ENCODE data around the gene HTT.
"Not testable (repeated sequence)": the region's sequence is repeated elsewhere in the genome, so short reads cannot be mapped to it uniquely, and the experiment has no call there.

HTT gene

GRCh38 chr4:3151238-3151637, 76.8 kb downstream of the HTT start:
- H3K27me3 Mint-ChIP-seq, H3K4me1 Mint-ChIP-seq, H3K9me3 Mint-ChIP-seq, H3K4me3 Mint-ChIP-seq: not testable (repeated sequence)
- H3K36me3 Mint-ChIP-seq: peaks cover 24% of the 10 kb centered on the region
- peak overlapping the region; percentile 1 for H3K27ac Mint-ChIP-seq

GRCh38 chr4:3157366-3157765, 82.9 kb downstream of the HTT start:
- H3K36me3 Mint-ChIP-seq: peaks cover 45% of the 10 kb centered on the region
- no peaks in the 10 kb centered on the region for H3K27me3 Mint-ChIP-seq
- H3K4me3 Mint-ChIP-seq: no peak overlapping the region
- no peak overlapping the region for H3K27ac Mint-ChIP-seq
- no peaks in the 10 kb centered on the region for H3K4me1 Mint-ChIP-seq
- no peaks in the 10 kb centered on the region for H3K9me3 Mint-ChIP-seq

- Mint-ChIP-seq H3K36me3 (peaks cover 58% of the 10 kb centered on the region), H3K9me3 (no peaks in the 10 kb centered on the region), H3K4me3 (no peak overlapping the region), H3K4me1 (peaks cover 5% of the 10 kb centered on the region), H3K27me3 (no peaks in the 10 kb centered on the region), H3K27ac (no peak overlapping the region)
These were observed 84.4 kb downstream of the HTT start for GRCh38 chr4:3158841-3159240.

- H3K36me3 Mint-ChIP-seq: peaks cover 65% of the 10 kb centered on the region
- H3K4me3 Mint-ChIP-seq: no peak overlapping the region
- peaks cover 15% of the 10 kb centered on the region for H3K4me1 Mint-ChIP-seq
- no peak overlapping the region for H3K27ac Mint-ChIP-seq
- no peaks in the 10 kb centered on the region for H3K27me3 Mint-ChIP-seq
- H3K9me3 Mint-ChIP-seq: no peaks in the 10 kb centered on the region
These were observed 86.0 kb downstream of the HTT start for GRCh38 chr4:3160438-3160837.

- not testable (repeated sequence) for H3K4me3 Mint-ChIP-seq, H3K27ac Mint-ChIP-seq, H3K27me3 Mint-ChIP-seq, H3K9me3 Mint-ChIP-seq
- peaks cover 69% of the 10 kb centered on the region for H3K36me3 Mint-ChIP-seq
- H3K4me1 Mint-ChIP-seq: peaks cover 15% of the 10 kb centered on the region
These were observed 86.6 kb downstream of the HTT start for GRCh38 chr4:3161044-3161443.

- peaks cover 27% of the 10 kb centered on the region for H3K4me1 Mint-ChIP-seq
- not testable (repeated sequence) for H3K4me3 Mint-ChIP-seq, H3K9me3 Mint-ChIP-seq, H3K27ac Mint-ChIP-seq, H3K27me3 Mint-ChIP-seq
- peaks cover 61% of the 10 kb centered on the region for H3K36me3 Mint-ChIP-seq
These were observed 92.0 kb downstream of the HTT start for GRCh38 chr4:3166434-3166833.

- Mint-ChIP-seq H3K4me3 (no peak overlapping the region), H3K9me3 (no peaks in the 10 kb centered on the region), H3K27me3 (no peaks in the 10 kb centered on the region), H3K27ac (peak overlapping the region; percentile 66), H3K36me3 (peaks cover 49% of the 10 kb centered on the region), H3K4me1 (peaks cover 27% of the 10 kb centered on the region)
These were observed 93.5 kb downstream of the HTT start for GRCh38 chr4:3168029-3168428.

- H3K4me3 Mint-ChIP-seq: no peak overlapping the region
- no peak overlapping the region for H3K27ac Mint-ChIP-seq
- H3K36me3 Mint-ChIP-seq: peaks cover 22% of the 10 kb centered on the region
- H3K4me1 Mint-ChIP-seq: peaks cover 8% of the 10 kb centered on the region
- no peaks in the 10 kb centered on the region for H3K9me3 Mint-ChIP-seq
- no peaks in the 10 kb centered on the region for H3K27me3 Mint-ChIP-seq
These were observed 100.2 kb downstream of the HTT start for GRCh38 chr4:3174371-3175338.

- Mint-ChIP-seq H3K27me3 (no peaks in the 10 kb centered on the region), H3K4me3 (no peak overlapping the region), H3K4me1 (no peaks in the 10 kb centered on the region), H3K36me3 (peaks cover 17% of the 10 kb centered on the region), H3K9me3 (no peaks in the 10 kb centered on the region), H3K27ac (no peak overlapping the region)
These were observed 102.1 kb downstream of the HTT start for GRCh38 chr4:3176367-3177229.

- Mint-ChIP-seq H3K9me3 (no peaks in the 10 kb centered on the region), H3K4me1 (no peaks in the 10 kb centered on the region), H3K27ac (no peak overlapping the region), H3K4me3 (no peak overlapping the region), H3K36me3 (peaks cover 17% of the 10 kb centered on the region), H3K27me3 (no peaks in the 10 kb centered on the region)
These were observed 102.9 kb downstream of the HTT start for GRCh38 chr4:3177426-3177825.

- Mint-ChIP-seq H3K4me3 (no peak overlapping the region), H3K36me3 (peaks cover 13% of the 10 kb centered on the region), H3K27ac (no peak overlapping the region), H3K9me3 (no peaks in the 10 kb centered on the region), H3K4me1 (no peaks in the 10 kb centered on the region), H3K27me3 (no peaks in the 10 kb centered on the region)
These were observed 103.4 kb downstream of the HTT start for GRCh38 chr4:3177905-3178304.

GRCh38 chr4:3178351-3178750, 103.9 kb downstream of the HTT start:
- H3K9me3 Mint-ChIP-seq: no peaks in the 10 kb centered on the region
- no peaks in the 10 kb centered on the region for H3K4me1 Mint-ChIP-seq
- H3K27me3 Mint-ChIP-seq: no peaks in the 10 kb centered on the region
- peaks cover 10% of the 10 kb centered on the region for H3K36me3 Mint-ChIP-seq
- no peak overlapping the region for H3K27ac Mint-ChIP-seq
- no peak overlapping the region for H3K4me3 Mint-ChIP-seq

GRCh38 chr4:3179126-3179706, 104.7 kb downstream of the HTT start:
- no peak overlapping the region for H3K27ac Mint-ChIP-seq
- H3K36me3 Mint-ChIP-seq: peaks cover 14% of the 10 kb centered on the region
- H3K4me1 Mint-ChIP-seq: no peaks in the 10 kb centered on the region
- H3K27me3 Mint-ChIP-seq: no peaks in the 10 kb centered on the region
- no peak overlapping the region for H3K4me3 Mint-ChIP-seq
- no peaks in the 10 kb centered on the region for H3K9me3 Mint-ChIP-seq

GRCh38 chr4:3183008-3183407, 108.5 kb downstream of the HTT start:
- Mint-ChIP-seq H3K27ac (peak overlapping the region; percentile 25), H3K9me3 (no peaks in the 10 kb centered on the region), H3K4me1 (no peaks in the 10 kb centered on the region), H3K27me3 (no peaks in the 10 kb centered on the region), H3K36me3 (peaks cover 15% of the 10 kb centered on the region), H3K4me3 (no peak overlapping the region)

GRCh38 chr4:3184725-3185124, 110.2 kb downstream of the HTT start:
- Mint-ChIP-seq H3K27ac (peak overlapping the region; percentile 49), H3K36me3 (peaks cover 19% of the 10 kb centered on the region), H3K9me3 (no peaks in the 10 kb centered on the region), H3K27me3 (no peaks in the 10 kb centered on the region), H3K4me1 (no peaks in the 10 kb centered on the region), H3K4me3 (no peak overlapping the region)

- Mint-ChIP-seq H3K4me1 (peaks cover 4% of the 10 kb centered on the region), H3K9me3 (no peaks in the 10 kb centered on the region), H3K27me3 (no peaks in the 10 kb centered on the region), H3K36me3 (peaks cover 15% of the 10 kb centered on the region), H3K27ac (no peak overlapping the region), H3K4me3 (no peak overlapping the region)
These were observed 112.1 kb downstream of the HTT start for GRCh38 chr4:3186609-3187008.
